HepG2 (cell line): ENCODE results near the gene RAD54L. TPM values are rescaled to one million over a fixed set of nuclear protein-coding genes. Genes with fewer than 3 reads are reported as not detected.

Experiments used
- ASH2L ChIP-seq: fragments of 300-600, 200-600 bp; sonication (generic); IDR thresholded peaks from 2 replicates; pipeline ENCODE4 v1.7.0; 2017; ENCODE audit warnings: low read depth, mild to moderate bottlenecking, moderate library complexity, mixed read lengths, low read length; ENCODE audit not compliant: insufficient read length
- CC2D1A ChIP-seq: sonication (generic); formaldehyde crosslinking; IDR thresholded peaks from 2 replicates; pipeline ENCODE4 v1.8.1; 2023; ENCODE audit warnings: mild to moderate bottlenecking, missing genetic modification reagents
- ETV6 ChIP-seq: sonication (generic); formaldehyde crosslinking; conservative IDR thresholded peaks from 2 replicates; pipeline ENCODE4 v1.4.0; 2020; ENCODE audit warnings: missing genetic modification reagents
- HNRNPL ChIP-seq: fragments of 200-400 bp; formaldehyde crosslinking; IDR thresholded peaks from 2 replicates; pipeline ENCODE4 v1.6.1; 2017; ENCODE audit warnings: mild to moderate bottlenecking, low read depth, low read length
- NCOA2 ChIP-seq: sonication (generic); formaldehyde crosslinking; IDR thresholded peaks from 2 replicates; pipeline ENCODE4 v1.8.0; 2022; ENCODE audit warnings: inconsistent platforms
- NFIC ChIP-seq: IDR thresholded peaks from 2 replicates; pipeline ENCODE4 v1.6.1; 2012; ENCODE audit warnings: mild to moderate bottlenecking, low read length, inconsistent platforms
- NFRKB ChIP-seq: fragments of 450-650 bp; IDR thresholded peaks from 2 replicates; pipeline ENCODE4 v1.6.1; 2017
- NR2F1 ChIP-seq, 2 experiments: fragments of 450-650 bp in 1 of 2; formaldehyde crosslinking in 1 of 2; IDR thresholded peaks; 2 replicates each; pipeline versions ENCODE4 v1.5.0 to v1.6.1; 2016 to 2020; ENCODE audit warnings: mild to moderate bottlenecking in 1 of 2, missing compliant biosample characterization in 1 of 2, missing genetic modification reagents in 1 of 2, moderate library complexity in 1 of 2
- POLR2A ChIP-seq, 2 experiments: IDR thresholded peaks; 2 replicates each; pipeline ENCODE4 v1.6.1; 2011; ENCODE audit warnings: low read depth in 2 of 2, low read length in 2 of 2, mild to moderate bottlenecking in 1 of 2, moderate library complexity in 1 of 2; ENCODE audit not compliant: insufficient read depth in 1 of 2
- SMARCC2 ChIP-seq: fragments of 450-650 bp; IDR thresholded peaks from 2 replicates; pipeline ENCODE4 v1.6.1; 2017; ENCODE audit warnings: antibody characterized with exemption, mild to moderate bottlenecking
- STAT6 ChIP-seq: sonication (generic); formaldehyde crosslinking; IDR thresholded peaks from 2 replicates; pipeline ENCODE4 v1.4.0; 2020; ENCODE audit warnings: missing genetic modification reagents, mild to moderate bottlenecking, borderline replicate concordance
- ZNF432 ChIP-seq: sonication (generic); formaldehyde crosslinking; IDR thresholded peaks from 2 replicates; pipeline ENCODE4 v1.5.0; 2020; ENCODE audit warnings: missing genetic modification reagents, mild to moderate bottlenecking, borderline replicate concordance
- ZNF616 ChIP-seq: sonication (generic); formaldehyde crosslinking; IDR thresholded peaks from 2 replicates; pipeline ENCODE4 v1.5.0; 2020; ENCODE audit warnings: low read depth, mild to moderate bottlenecking, missing genetic modification reagents
- ZNF672 ChIP-seq: sonication (generic); formaldehyde crosslinking; IDR thresholded peaks from 2 replicates; pipeline ENCODE4 v1.8.1; 2022; ENCODE audit warnings: missing genetic modification reagents
- ZNF772 ChIP-seq: sonication (generic); formaldehyde crosslinking; IDR thresholded peaks from 2 replicates; pipeline ENCODE4 v1.5.0; 2020; ENCODE audit warnings: mild to moderate bottlenecking, missing genetic modification reagents
- polyA plus RNA-seq, 8 experiments: library from polyadenylated mRNA; depleted of rRNA in 3 of 8; stranded (reverse) in 7 of 8; unstranded in 1 of 8; fragments of >200 nt; fragmentation: Illumina TruSeq in 4 of 8; extraction: Trizol in 4 of 8; gene quantifications; 2 replicates each; pipeline versions ENCODE4 v1.2.1 to v1.2.3, GENCODE V29; 2011 to 2016; ENCODE audit warnings: low read depth in 4 of 8, missing spikeins in 1 of 8, mixed read lengths in 1 of 8; ENCODE audit not compliant: insufficient read depth in 1 of 8
- total RNA-seq, 5 experiments: library from RNA; depleted of rRNA; stranded (reverse); fragments of >200 nt; fragmentation: Illumina TruSeq; extraction: Trizol; gene quantifications; 2 replicates each; pipeline ENCODE4 v1.2.3, GENCODE V29; 2016; ENCODE audit warnings: low read depth in 1 of 5
- TF ChIP-seq, protein P1 (sequence below): sonication (generic); formaldehyde crosslinking; conservative IDR thresholded peaks from 2 replicates; pipeline ENCODE4 v1.4.0; 2020; ENCODE audit warnings: missing genetic modification reagents
- TF ChIP-seq, protein P2 (sequence below): sonication (generic); formaldehyde crosslinking; IDR thresholded peaks from 2 replicates; pipeline ENCODE4 v1.4.0; 2020; ENCODE audit warnings: mild to moderate bottlenecking, missing genetic modification reagents
- TF ChIP-seq, protein P3 (sequence below): sonication (generic); formaldehyde crosslinking; IDR thresholded peaks from 2 replicates; pipeline ENCODE4 v1.5.1; 2020; ENCODE audit warnings: mild to moderate bottlenecking, missing genetic modification reagents, borderline replicate concordance

The RAD54L gene
- total and polyA plus RNA-seq, 2 of the 13 experiments (the other 11 are each of a cell fraction or from before 2014, with no cell fraction given): 10.2 to 30.0 TPM

GRCh38 chr1:46248122-46248920 is 758 bp downstream of the RAD54L start (continued):
- TF ChIP-seq, protein P1, sequence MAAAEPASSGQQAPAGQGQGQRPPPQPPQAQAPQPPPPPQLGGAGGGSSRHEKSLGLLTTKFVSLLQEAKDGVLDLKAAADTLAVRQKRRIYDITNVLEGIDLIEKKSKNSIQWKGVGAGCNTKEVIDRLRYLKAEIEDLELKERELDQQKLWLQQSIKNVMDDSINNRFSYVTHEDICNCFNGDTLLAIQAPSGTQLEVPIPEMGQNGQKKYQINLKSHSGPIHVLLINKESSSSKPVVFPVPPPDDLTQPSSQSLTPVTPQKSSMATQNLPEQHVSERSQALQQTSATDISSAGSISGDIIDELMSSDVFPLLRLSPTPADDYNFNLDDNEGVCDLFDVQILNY (CRISPR knock-in tag): no peak
- TF ChIP-seq ZNF432: no peak
- no peak for TF ChIP-seq ETV6 (CRISPR knock-in tag)
- TF ChIP-seq NFIC: peak; percentile 49; the same call in 1 of the 2 replicates
- TF ChIP-seq NFRKB: no peak
- TF ChIP-seq CC2D1A: no peak
- TF ChIP-seq, protein P2, sequence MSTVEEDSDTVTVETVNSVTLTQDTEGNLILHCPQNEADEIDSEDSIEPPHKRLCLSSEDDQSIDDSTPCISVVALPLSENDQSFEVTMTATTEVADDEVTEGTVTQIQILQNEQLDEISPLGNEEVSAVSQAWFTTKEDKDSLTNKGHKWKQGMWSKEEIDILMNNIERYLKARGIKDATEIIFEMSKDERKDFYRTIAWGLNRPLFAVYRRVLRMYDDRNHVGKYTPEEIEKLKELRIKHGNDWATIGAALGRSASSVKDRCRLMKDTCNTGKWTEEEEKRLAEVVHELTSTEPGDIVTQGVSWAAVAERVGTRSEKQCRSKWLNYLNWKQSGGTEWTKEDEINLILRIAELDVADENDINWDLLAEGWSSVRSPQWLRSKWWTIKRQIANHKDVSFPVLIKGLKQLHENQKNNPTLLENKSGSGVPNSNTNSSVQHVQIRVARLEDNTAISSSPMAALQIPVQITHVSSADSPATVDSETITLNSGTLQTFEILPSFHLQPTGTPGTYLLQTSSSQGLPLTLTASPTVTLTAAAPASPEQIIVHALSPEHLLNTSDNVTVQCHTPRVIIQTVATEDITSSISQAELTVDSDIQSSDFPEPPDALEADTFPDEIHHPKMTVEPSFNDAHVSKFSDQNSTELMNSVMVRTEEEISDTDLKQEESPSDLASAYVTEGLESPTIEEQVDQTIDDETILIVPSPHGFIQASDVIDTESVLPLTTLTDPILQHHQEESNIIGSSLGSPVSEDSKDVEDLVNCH (CRISPR knock-in tag): no peak
- no peak for TF ChIP-seq ZNF616 (CRISPR knock-in tag)
- peak; percentile 58 for TF ChIP-seq ASH2L
- TF ChIP-seq, protein P3, sequence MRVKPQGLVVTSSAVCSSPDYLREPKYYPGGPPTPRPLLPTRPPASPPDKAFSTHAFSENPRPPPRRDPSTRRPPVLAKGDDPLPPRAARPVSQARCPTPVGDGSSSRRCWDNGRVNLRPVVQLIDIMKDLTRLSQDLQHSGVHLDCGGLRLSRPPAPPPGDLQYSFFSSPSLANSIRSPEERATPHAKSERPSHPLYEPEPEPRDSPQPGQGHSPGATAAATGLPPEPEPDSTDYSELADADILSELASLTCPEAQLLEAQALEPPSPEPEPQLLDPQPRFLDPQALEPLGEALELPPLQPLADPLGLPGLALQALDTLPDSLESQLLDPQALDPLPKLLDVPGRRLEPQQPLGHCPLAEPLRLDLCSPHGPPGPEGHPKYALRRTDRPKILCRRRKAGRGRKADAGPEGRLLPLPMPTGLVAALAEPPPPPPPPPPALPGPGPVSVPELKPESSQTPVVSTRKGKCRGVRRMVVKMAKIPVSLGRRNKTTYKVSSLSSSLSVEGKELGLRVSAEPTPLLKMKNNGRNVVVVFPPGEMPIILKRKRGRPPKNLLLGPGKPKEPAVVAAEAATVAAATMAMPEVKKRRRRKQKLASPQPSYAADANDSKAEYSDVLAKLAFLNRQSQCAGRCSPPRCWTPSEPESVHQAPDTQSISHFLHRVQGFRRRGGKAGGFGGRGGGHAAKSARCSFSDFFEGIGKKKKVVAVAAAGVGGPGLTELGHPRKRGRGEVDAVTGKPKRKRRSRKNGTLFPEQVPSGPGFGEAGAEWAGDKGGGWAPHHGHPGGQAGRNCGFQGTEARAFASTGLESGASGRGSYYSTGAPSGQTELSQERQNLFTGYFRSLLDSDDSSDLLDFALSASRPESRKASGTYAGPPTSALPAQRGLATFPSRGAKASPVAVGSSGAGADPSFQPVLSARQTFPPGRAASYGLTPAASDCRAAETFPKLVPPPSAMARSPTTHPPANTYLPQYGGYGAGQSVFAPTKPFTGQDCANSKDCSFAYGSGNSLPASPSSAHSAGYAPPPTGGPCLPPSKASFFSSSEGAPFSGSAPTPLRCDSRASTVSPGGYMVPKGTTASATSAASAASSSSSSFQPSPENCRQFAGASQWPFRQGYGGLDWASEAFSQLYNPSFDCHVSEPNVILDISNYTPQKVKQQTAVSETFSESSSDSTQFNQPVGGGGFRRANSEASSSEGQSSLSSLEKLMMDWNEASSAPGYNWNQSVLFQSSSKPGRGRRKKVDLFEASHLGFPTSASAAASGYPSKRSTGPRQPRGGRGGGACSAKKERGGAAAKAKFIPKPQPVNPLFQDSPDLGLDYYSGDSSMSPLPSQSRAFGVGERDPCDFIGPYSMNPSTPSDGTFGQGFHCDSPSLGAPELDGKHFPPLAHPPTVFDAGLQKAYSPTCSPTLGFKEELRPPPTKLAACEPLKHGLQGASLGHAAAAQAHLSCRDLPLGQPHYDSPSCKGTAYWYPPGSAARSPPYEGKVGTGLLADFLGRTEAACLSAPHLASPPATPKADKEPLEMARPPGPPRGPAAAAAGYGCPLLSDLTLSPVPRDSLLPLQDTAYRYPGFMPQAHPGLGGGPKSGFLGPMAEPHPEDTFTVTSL: no peak
- TF ChIP-seq POLR2A (IDR thresholded peaks at IDR 0.05; ENCODE audit: insufficient read depth in 1 of 2, low read depth in 2 of 2, low read length in 2 of 2): 0 out of 4 replicates have a peak, but pooled peaks of 1 of the 2 experiments have one; percentile 34
- TF ChIP-seq ZNF772 (CRISPR knock-in tag): no peak
- no peak for TF ChIP-seq NCOA2
- TF ChIP-seq HNRNPL: no peak
- TF ChIP-seq STAT6 (CRISPR knock-in tag): peak; percentile 46; the same call in 1 of the 2 replicates
- no peak for TF ChIP-seq NR2F1 (CRISPR knock-in tag; IDR thresholded peaks at IDR 0.05)
- TF ChIP-seq SMARCC2: no peak
- TF ChIP-seq ZNF672: 0 out of 2 replicates have a peak, but pooled peaks have one; percentile 25
